GM21576 (cell line): ENCODE measurements around the gene TMUB1.
A peak's percentile ranks its signal among the peaks of the same experiment; 100 is the strongest.

Source experiments
- ATAC-seq: cut with Tn5 transposase; IDR thresholded peaks from one replicate; pipeline ENCODE4 v1.9.1; 2021; ENCODE audit warnings: mild to moderate bottlenecking, moderate library complexity; ENCODE audit not compliant: unreplicated experiment

TMUB1 gene

GRCh38 chr7:151086802-151087244 lies 3.5 kb upstream of the TMUB1 start:
- no peak for ATAC-seq

- ATAC-seq = peak; percentile 38
Observed at GRCh38 chr7:151085691-151086620, 2.7 kb upstream of the TMUB1 start, which contains the start of gene AGAP3. Gene AGAP3 (plus strand): TSS chr7:151086475. CDS start chr7:151086742, 267 bp downstream.

- no peak for ATAC-seq
Observed at GRCh38 chr7:151085329-151085690, 2.0 kb upstream of the TMUB1 start.

GRCh38 chr7:151083824-151084160 lies 499 bp upstream of the TMUB1 start:
- ATAC-seq = no peak

- no peak for ATAC-seq
Observed at GRCh38 chr7:151082141-151083070, 887 bp downstream of the TMUB1 start.

DNA sequence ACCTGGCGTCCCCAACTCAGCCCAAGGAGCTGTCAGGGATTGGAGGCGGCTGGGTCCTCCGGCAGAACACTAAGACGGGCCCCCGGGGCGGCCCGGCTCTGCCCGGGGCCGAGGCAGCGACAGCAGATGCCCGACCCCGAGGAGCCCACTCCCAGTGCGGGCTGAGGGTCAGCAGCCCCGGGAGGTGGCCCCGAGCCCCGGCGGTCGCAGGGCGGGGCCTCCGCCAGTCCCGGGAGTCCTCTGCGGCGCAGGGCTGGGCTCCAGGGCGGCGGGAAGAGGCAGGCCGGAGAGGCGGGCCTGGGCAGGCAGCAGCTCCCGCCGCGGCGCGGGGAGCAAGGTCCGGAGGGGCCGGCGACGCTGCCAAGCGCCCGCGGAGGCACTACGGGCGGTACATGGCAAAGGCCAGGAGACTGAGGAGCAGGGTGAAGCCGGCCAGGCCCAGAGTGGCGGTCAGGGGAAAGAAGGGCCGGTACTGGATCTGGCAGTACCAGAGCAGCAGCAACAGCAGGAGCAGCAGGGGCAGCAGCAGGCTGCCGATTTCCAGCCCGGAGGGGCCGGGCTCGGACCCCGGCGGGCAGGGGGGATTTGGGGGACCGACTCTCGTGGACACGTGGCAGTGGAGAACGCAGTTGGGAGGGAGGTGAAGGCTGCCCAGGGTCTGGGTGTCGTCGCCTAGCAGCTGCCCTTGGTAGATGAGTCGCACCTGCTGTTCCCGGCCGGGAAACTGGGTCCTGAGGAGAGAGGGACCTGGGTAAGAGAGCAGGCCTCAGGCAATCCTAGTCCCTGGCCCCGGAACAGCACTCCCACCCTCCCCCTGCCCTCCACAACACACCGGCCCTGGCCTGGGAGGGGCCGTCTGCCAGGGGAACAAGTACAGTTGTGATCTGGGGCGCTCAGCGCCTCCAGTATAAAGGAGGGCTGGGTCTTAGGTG lies 1.9 kb downstream of the TMUB1 start:
- no peak for ATAC-seq

GRCh38 chr7:151080522-151081169 lies 2.6 kb downstream of the TMUB1 start, which contains the start of gene FASTK:
Gene FASTK (minus strand): TSS chr7:151080809. CDS start chr7:151080766, 43 bp downstream.
- ATAC-seq = peak; percentile 75

DNA sequence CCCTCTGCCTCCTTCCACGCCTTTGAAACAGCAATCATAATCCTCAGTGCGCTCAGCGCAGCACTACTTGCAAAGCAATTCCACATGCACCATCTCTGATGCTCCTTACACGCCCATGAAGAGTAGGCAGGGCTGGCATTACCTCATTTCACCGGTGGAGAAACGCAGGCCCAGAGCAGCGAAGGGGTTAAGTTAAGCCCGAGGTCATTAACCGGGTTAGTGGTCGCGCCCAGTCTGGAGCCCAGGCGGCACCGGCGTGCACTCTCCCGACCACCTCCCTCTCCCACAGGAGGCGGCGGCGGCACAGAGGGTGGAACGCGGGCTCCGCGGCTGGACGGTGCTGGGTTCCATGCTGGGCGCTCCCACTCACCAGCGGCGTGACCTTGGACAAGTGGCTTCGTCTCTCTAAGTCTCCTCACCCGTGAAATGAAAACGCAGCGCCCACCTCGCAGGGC lies 3.2 kb downstream of the TMUB1 start:
- no peak for ATAC-seq

- ATAC-seq = no peak
Observed at GRCh38 chr7:151079199-151079910, 3.9 kb downstream of the TMUB1 start.

- ATAC-seq = no peak
Observed at GRCh38 chr7:151078233-151079040, 4.9 kb downstream of the TMUB1 start.

DNA sequence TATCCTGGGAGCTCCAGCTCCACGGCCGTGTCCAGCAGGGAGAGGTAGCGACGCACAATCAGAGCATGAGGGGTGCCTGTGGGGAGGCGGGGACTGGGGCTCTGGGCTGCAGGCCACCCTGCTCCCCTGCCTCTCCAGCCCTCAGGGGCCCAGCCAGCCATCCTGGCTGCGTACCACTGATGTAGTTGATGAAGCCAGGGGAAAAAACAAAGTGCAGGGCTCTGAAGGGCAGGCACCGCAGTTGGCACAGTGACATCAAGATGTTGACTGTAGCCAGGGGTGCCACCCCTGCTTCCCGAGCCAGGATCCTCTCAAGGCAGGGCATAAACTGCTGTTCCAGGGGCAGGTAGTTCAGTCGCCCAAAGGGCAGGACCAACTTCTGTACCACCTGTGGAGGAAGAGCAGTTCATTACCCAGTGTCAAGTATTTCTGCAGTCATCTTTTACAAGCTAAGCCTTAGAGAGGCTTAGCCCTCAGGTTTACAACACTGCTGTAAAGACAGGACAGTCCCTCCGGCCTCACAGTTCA lies 5.5 kb downstream of the TMUB1 start:
- no peak for ATAC-seq

DNA sequence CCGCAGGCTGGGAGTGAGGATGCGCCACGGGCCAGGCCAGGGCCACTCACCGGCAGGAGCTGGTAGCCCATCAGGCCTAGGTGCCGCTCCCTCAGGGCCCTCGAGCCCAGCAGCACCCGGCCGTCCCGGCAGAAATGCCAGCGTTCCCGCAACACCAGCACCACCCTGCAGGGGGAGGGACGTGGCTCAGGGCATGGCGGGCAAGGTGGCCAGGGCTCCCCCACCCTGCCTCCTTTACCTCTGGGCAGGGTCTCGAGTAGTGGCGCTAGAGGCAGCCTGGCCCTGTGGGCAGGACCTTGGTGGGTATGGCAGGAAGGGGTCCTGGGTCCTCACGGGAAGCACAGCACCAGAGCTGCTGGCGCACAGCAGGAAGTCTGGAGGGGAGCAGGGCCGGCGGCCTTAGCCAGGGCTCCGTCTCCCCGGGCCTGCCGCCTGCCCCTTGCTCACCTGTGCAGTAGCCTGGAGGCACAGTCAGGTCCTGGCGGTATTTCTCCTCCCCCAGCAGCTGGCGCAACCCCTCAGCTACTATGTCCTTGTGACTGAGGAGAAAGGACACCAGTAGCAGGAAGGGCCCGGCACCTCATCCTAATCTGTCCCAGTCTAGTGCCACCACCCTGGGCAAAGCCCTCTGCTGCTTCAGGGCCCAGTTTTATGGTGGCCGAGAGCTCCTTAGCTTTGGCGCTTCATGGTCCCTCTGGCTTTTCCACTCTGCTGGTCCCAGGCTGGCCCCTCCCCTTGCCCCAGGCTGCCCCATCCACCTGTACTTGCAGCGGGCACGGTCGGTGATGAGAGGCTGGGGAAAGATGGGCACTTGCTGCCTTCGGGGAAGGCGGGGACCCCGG lies 6.2 kb downstream of the TMUB1 start:
- ATAC-seq = no peak

- ATAC-seq = no peak
Observed at GRCh38 chr7:151075978-151076426, 7.3 kb downstream of the TMUB1 start.

DNA sequence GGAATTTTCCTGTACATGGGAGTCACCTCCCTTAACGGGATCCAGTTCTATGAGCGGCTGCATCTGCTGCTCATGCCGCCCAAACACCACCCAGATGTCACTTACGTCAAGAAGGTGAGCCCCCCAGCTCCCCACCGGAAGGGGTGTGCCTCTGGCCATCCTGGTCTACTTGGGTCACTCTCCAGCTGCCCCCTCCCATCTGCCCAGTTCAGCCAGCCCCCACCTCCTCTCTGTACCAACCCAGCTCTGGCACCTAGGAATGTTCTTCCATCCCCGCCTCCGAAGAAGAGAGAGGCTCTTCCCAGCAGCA lies 7.7 kb downstream of the TMUB1 start:
- ATAC-seq = no peak

DNA sequence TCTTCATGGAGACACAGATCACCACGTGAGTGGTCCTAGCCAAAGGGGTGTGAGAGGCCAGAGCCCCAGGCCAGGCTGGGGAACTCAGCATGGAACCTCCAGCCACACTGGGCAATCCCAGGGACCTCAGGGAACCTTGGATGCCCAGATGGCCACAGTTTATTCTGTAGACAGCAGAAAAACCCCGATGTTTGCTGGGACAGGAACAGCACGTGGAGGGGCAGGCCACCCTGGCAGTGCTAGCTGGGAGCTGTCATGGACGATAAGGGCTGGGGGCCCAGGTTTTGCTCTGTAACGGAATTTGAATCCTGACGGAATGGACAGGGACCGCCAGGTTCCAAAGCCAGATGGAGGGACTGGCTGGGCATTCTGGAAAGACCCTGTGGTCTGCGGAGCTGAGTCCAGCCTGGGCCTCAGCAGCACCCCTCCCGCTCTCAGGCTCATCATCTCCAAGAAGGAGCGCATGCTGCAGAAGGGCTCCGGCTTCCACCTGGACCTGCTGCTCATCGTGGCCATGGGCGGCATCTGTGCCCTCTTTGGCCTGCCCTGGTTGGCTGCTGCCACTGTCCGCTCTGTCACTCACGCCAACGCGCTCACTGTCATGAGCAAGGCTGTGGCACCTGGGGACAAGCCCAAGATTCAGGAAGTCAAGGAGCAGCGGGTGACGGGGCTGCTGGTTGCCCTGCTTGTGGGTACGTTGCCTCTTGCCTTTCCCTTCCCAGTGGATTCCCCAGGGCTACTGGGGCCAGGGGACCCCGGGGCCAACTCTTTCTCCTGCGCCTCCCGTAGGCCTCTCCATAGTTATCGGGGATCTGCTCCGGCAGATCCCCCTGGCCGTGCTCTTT lies 8.3 kb downstream of the TMUB1 start:
- ATAC-seq = no peak

- ATAC-seq = no peak
Observed at GRCh38 chr7:151073990-151074389, 9.3 kb downstream of the TMUB1 start.
